Astrocyte of the spinal cord (primary cell): ENCODE data around the gene HPCAL1.

Experiments
- DNase-seq: peaks from one replicate; pipeline ENCODE4 v3.0.0; 2011; ENCODE audit warnings: low read depth, low spot score
- H3K4me3 ChIP-seq: 2 replicates; pipeline ENCODE4 v1.5.1; 2011; ENCODE audit warnings: low read depth, mild to moderate bottlenecking, low read length, moderate library complexity
- CTCF ChIP-seq: IDR thresholded peaks from 2 replicates; pipeline ENCODE4 v1.5.1; 2012; ENCODE audit warnings: low read depth, mild to moderate bottlenecking, low read length, inconsistent platforms
- in situ Hi-C: cut with HindIII; loops from 2 replicates; pipeline ENCODE4 v1.10.0; 2017; ENCODE audit warnings: low sequenced_read_pairs

HPCAL1 gene

GRCh38 chr2:10327896-10328669 is 25.4 kb downstream of the HPCAL1 start:
- DNase-seq: no peak
- TF ChIP-seq CTCF: no peak
- no peak overlapping the region for H3K4me3 ChIP-seq
- in situ Hi-C loops: no loop called here

- in situ Hi-C loops: no loop called here
- no peak for TF ChIP-seq CTCF
- DNase-seq: no peak
- H3K4me3 ChIP-seq: no peak overlapping the region
Observed at GRCh38 chr2:10328670-10329579, 26.2 kb downstream of the HPCAL1 start.

GRCh38 chr2:10329580-10329879 is 26.8 kb downstream of the HPCAL1 start:
- TF ChIP-seq CTCF: no peak
- H3K4me3 ChIP-seq: no peak overlapping the region
- DNase-seq: no peak
- in situ Hi-C loops: no loop called here

- peak; percentile 60 for DNase-seq
- in situ Hi-C loops: no loop called here
- no peak overlapping the region for H3K4me3 ChIP-seq
- no peak for TF ChIP-seq CTCF
Observed at GRCh38 chr2:10329880-10330699, 27.4 kb downstream of the HPCAL1 start.

DNA sequence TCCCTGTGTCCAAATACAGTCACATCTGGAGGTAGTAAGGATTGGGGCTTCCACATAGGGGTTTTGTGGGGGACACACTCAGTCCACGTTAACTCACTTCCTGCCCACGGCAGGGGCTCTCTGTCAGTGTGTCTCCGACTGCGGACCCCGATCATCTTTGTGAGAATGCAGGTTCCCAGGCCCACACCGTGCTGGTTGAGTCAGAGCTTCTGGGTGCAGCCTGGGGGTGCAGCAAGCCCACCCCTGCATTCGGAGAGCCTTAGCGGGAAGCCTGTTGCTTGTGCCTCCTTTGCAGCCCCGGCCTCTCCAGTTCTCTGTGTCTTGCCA is 28.0 kb downstream of the HPCAL1 start:
- DNase-seq: no peak
- no peak for TF ChIP-seq CTCF
- H3K4me3 ChIP-seq: no peak overlapping the region
- in situ Hi-C loops: no loop called here

DNA sequence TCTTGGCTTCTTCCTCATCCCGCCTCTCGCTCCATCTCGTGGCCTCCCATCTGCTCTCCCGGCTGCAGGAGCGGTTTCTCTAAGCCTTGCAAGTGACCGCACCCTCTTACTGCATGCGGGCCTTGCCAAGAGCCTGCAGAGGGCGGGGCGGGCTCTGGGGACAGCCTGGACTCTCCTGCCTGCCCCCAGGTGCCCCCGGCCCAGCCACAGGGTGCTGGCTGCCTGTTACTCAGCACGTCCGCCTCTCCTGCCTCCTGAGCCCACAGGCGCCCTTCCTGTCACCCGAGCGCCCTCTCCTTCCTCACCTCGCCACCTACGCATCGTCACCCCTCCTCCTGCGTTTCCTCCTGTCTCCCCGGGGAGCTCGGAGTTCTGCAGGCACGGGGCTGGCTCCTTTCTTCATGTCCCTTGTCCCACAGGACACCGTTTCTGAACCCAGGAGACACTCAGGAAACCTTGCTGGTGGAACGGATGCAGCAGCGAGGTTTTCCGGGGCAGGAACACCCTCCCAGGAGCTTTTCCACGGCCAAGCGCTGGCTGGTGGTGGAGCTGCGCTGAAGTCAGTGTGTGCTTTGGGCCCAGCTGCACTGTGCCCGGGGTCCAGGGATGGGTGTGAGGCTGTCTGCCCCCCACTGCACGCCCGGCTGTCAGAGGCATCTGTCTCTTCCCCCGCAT is 28.5 kb downstream of the HPCAL1 start:
- in situ Hi-C loops: no loop called here
- TF ChIP-seq CTCF: no peak
- DNase-seq: no peak
- H3K4me3 ChIP-seq: no peak overlapping the region
